Sigmoid colon (tissue), 4 donors: Measurements from ENCODE around the gene SDCCAG8.

Experiments
- EP300 ChIP-seq, 4 donors: sonication (generic); formaldehyde crosslinking; IDR thresholded peaks; one replicate each; pipeline ENCODE4 v1.6.1; 2017; ENCODE audit warnings: antibody characterized with exemption in 4 of 4
- POLR2A ChIP-seq, 2 donors: fragments of 450-650 bp; IDR thresholded peaks; one replicate each; pipeline ENCODE4 v1.6.1; 2016; ENCODE audit warnings: antibody characterized with exemption in 2 of 2, mild to moderate bottlenecking in 2 of 2, moderate library complexity in 2 of 2
- POLR2AphosphoS5 ChIP-seq, 4 donors: sonication (generic); formaldehyde crosslinking; IDR thresholded peaks; one replicate each; pipeline ENCODE4 v1.6.1; 2017; ENCODE audit warnings: antibody characterized with exemption in 4 of 4
- TF ChIP-seq, protein P1 (sequence below), 4 experiments: fragments of 450-650 bp in 3 of 4; fragments of 200-600 bp in 1 of 4; IDR thresholded peaks; one replicate each; pipeline ENCODE4 v1.5.1; 2016 to 2019; ENCODE audit warnings: antibody characterized with exemption in 4 of 4, mild to moderate bottlenecking in 3 of 4, moderate library complexity in 2 of 4

GRCh38 chr1:243322326-243322725, 66.5 kb downstream of the SDCCAG8 start:
- TF ChIP-seq, protein P1, sequence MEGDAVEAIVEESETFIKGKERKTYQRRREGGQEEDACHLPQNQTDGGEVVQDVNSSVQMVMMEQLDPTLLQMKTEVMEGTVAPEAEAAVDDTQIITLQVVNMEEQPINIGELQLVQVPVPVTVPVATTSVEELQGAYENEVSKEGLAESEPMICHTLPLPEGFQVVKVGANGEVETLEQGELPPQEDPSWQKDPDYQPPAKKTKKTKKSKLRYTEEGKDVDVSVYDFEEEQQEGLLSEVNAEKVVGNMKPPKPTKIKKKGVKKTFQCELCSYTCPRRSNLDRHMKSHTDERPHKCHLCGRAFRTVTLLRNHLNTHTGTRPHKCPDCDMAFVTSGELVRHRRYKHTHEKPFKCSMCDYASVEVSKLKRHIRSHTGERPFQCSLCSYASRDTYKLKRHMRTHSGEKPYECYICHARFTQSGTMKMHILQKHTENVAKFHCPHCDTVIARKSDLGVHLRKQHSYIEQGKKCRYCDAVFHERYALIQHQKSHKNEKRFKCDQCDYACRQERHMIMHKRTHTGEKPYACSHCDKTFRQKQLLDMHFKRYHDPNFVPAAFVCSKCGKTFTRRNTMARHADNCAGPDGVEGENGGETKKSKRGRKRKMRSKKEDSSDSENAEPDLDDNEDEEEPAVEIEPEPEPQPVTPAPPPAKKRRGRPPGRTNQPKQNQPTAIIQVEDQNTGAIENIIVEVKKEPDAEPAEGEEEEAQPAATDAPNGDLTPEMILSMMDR (IDR thresholded peaks at IDR 0.05) = no peak
- TF ChIP-seq POLR2A (IDR thresholded peaks at IDR 0.05) (no peak), POLR2AphosphoS5 (IDR thresholded peaks at IDR 0.05) (no peak), EP300 (IDR thresholded peaks at IDR 0.05) (no peak)
